Neural crest cell (in vitro differentiated cells): ENCODE results near the gene PKP4. TPM values are rescaled to one million over a fixed set of nuclear protein-coding genes. Genes with fewer than 3 reads are reported as not detected.

Experiments
- DNase-seq: peaks from one replicate; pipeline ENCODE4 v3.0.0; 2021; ENCODE audit warnings: low read depth, mixed read lengths, low spot score
- H3K27ac Mint-ChIP-seq: one replicate; pipeline ENCODE4 v1.8.0; 2021; ENCODE audit warnings: mild to moderate bottlenecking, mixed read lengths; ENCODE audit not compliant: unreplicated experiment
- H3K27me3 Mint-ChIP-seq: 2 replicates; pipeline ENCODE4 v1.8.0; 2021; ENCODE audit warnings: low read depth, mild to moderate bottlenecking, mixed read lengths
- H3K36me3 Mint-ChIP-seq: 2 replicates; pipeline ENCODE4 v1.8.0; 2021; ENCODE audit warnings: low read depth, mild to moderate bottlenecking, mixed read lengths
- H3K4me1 Mint-ChIP-seq: 2 replicates; pipeline ENCODE4 v1.8.0; 2021; ENCODE audit warnings: mixed read lengths
- H3K4me3 Mint-ChIP-seq: one replicate; pipeline ENCODE4 v1.8.0; 2021; ENCODE audit warnings: mild to moderate bottlenecking, mixed read lengths
- H3K9me3 Mint-ChIP-seq: 2 replicates; pipeline ENCODE4 v1.8.0; 2021; ENCODE audit warnings: mixed read lengths
- total RNA-seq: library from RNA; stranded (reverse); gene quantifications from 2 replicates; pipeline ENCODE4 v1.2.1, GENCODE V29; 2021
- TF ChIP-seq, protein P1 (sequence below): fragments of 200-600 bp; sonication (generic); conservative IDR thresholded peaks from 2 replicates; pipeline ENCODE4 v1.5.0; 2021; ENCODE audit warnings: antibody characterized with exemption, mild to moderate bottlenecking

The PKP4 gene
- total RNA-seq, 1 donor from 2014 or later = 52.7 TPM

GRCh38 chr2:158598862-158599517 is 142.2 kb downstream of the PKP4 start:
- Mint-ChIP-seq H3K4me1 (no peaks in the 10 kb centered on the region), H3K27me3 (no peaks in the 10 kb centered on the region), H3K36me3 (no peaks in the 10 kb centered on the region), H3K27ac (peak overlapping the region; percentile 3), H3K9me3 (no peaks in the 10 kb centered on the region), H3K4me3 (no peak overlapping the region)
- TF ChIP-seq, protein P1, sequence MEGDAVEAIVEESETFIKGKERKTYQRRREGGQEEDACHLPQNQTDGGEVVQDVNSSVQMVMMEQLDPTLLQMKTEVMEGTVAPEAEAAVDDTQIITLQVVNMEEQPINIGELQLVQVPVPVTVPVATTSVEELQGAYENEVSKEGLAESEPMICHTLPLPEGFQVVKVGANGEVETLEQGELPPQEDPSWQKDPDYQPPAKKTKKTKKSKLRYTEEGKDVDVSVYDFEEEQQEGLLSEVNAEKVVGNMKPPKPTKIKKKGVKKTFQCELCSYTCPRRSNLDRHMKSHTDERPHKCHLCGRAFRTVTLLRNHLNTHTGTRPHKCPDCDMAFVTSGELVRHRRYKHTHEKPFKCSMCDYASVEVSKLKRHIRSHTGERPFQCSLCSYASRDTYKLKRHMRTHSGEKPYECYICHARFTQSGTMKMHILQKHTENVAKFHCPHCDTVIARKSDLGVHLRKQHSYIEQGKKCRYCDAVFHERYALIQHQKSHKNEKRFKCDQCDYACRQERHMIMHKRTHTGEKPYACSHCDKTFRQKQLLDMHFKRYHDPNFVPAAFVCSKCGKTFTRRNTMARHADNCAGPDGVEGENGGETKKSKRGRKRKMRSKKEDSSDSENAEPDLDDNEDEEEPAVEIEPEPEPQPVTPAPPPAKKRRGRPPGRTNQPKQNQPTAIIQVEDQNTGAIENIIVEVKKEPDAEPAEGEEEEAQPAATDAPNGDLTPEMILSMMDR = no peak
- no peak for DNase-seq

GRCh38 chr2:158599609-158600008 is 142.9 kb downstream of the PKP4 start:
- H3K27me3 Mint-ChIP-seq = no peaks in the 10 kb centered on the region
- H3K4me1 Mint-ChIP-seq = no peaks in the 10 kb centered on the region
- no peak overlapping the region for H3K4me3 Mint-ChIP-seq
- TF ChIP-seq, protein P1 = no peak
- no peaks in the 10 kb centered on the region for H3K9me3 Mint-ChIP-seq
- no peak overlapping the region for H3K27ac Mint-ChIP-seq
- DNase-seq = no peak
- H3K36me3 Mint-ChIP-seq = no peaks in the 10 kb centered on the region

DNA sequence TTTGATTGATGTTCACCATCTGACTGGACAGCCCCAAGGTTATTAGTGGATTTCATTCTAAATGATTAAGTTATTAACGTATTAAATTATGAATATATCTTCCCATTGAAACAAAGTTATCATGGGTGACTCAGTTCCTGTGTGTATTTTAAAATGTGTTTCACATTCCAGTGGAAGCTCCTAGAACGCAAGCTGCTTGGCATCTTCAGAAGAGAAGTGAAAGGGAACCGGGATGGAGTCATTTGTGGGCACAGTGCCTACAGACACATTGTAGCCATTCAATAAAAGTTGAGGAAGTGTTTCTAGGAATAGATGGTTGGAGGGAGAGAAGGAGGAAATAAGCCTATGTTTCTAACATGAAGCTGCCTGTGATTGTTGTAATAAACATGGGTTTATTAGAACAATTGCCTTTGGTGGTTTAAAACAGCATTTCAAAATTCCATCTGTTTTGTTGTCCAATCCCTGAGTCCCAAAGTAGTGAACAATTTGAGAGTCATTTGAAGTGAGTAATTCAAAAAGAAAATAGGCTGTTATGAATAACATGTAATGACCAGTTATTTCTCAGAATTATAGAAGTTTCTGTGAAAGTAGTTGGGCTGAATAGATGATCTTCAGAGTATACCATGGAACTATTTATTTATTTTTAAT is 143.5 kb downstream of the PKP4 start:
- no peaks in the 10 kb centered on the region for H3K4me1 Mint-ChIP-seq
- no peak overlapping the region for H3K4me3 Mint-ChIP-seq
- no peaks in the 10 kb centered on the region for H3K9me3 Mint-ChIP-seq
- no peak overlapping the region for H3K27ac Mint-ChIP-seq
- H3K36me3 Mint-ChIP-seq = no peaks in the 10 kb centered on the region
- no peak for DNase-seq
- H3K27me3 Mint-ChIP-seq = no peaks in the 10 kb centered on the region
- TF ChIP-seq, protein P1 = no peak

GRCh38 chr2:158602027-158602426 is 145.3 kb downstream of the PKP4 start:
- TF ChIP-seq, protein P1 = no peak
- Mint-ChIP-seq H3K27me3 (no peaks in the 10 kb centered on the region), H3K4me1 (no peaks in the 10 kb centered on the region), H3K9me3 (no peaks in the 10 kb centered on the region), H3K27ac (no peak overlapping the region), H3K4me3 (no peak overlapping the region), H3K36me3 (no peaks in the 10 kb centered on the region)
- DNase-seq = no peak

DNA sequence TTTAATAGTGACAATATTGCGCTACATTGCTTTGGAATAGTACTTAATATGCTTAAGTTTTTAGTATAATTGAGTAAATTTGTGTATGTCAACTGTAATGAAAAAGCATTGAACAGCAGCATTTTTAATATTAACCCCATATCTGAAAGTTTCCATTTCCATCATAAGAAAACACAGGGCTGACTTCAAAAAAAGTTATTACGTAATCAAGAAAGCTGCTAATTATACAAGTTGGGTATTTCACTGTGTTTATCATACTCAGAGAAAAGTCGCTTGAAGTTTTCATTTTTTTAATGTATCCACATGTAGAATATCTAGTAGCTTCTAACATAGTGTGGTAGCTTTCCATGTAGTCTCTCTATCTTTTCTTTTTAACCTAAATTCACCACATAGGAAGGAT is 146.5 kb downstream of the PKP4 start:
- Mint-ChIP-seq H3K9me3 (no peaks in the 10 kb centered on the region), H3K4me3 (no peak overlapping the region), H3K36me3 (no peaks in the 10 kb centered on the region), H3K27me3 (no peaks in the 10 kb centered on the region), H3K4me1 (no peaks in the 10 kb centered on the region), H3K27ac (no peak overlapping the region)
- no peak for DNase-seq
- TF ChIP-seq, protein P1 = no peak
